ENCODE results near the gene SRGAP2C. TPM values are rescaled to one million over a fixed set of nuclear protein-coding genes. Genes with fewer than 3 reads are reported as not detected.
"Not testable (repeated sequence)": the region's sequence is repeated elsewhere in the genome, so short reads cannot be mapped to it uniquely, and the experiment has no call there.

Gene SRGAP2C
- total RNA-seq, 2 experiments from 2014 or later = 21.9 to 22.2 TPM

DNA sequence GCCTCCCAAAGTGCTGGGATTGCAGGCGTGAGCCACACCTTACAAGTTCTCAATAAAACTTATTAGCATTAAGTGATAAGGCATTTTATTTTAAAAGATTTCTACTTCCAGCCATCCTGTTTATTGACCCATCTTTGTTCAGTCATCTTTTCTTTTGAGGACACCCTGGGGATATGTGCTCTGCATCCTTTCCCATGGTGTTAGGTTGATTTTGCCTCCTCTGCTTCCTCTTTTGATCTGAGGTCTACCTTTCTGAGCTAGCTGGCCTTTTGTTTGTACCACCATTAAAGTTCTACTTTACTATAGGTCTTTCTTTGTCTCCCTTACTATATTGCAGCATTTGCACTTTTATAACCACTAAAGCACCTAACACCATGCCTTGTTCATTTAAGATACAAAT lies 136.9 kb downstream of the SRGAP2C start:
- POLR2A ChIA-PET, CTCF ChIA-PET: not testable (repeated sequence)

GRCh38 chr1:121324726-121325125 lies 140.0 kb downstream of the SRGAP2C start:
- CTCF ChIA-PET, POLR2A ChIA-PET: not testable (repeated sequence)

GRCh38 chr1:121332141-121332540 lies 147.4 kb downstream of the SRGAP2C start:
- POLR2A ChIA-PET, CTCF ChIA-PET: not testable (repeated sequence)

DNA sequence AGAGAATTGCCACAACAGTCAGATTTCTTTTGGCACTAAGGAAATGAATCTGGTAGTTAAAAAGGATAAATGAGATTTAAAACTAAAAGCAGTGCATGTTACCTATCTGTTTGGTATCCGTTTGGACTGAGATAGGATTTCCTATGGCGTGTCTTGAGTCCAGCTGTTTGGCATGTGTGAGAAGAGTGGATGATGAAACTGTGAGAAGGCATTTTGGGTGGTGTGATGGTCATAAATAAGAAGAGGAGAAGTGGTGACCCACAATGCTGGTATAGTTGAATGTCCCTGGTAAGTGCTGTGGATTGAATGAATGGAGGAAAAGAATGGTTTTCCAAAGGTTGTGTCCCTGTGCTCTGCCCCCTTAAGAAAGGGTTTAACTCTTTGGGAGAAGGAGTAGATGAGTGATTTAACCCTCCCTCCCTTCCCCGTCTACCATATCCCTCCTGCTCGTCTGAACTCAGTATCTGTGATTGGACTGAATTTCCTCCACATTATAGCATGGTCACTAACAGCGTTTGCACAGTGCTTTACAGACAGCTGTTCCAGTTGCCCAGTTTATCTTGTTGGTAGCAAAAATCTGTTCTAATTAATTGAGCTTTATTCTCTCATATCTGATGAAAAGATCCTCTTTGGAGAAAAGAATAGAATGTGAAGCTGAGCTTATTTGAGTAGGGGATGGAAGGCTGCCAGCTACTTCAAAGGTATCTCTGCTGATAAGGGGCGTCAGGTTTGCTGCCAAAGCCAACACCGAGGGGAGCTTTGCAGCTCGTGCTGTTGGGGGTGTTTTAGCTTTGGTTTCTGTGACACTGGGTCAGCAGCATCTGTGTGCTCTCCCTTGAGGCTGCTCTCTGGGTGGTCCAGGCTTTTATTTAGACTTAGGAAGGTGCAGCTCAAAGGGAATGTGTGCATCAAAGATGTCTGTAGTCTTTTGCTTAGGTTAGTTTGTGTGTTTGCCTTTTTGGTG lies 148.1 kb downstream of the SRGAP2C start:
- CTCF ChIA-PET, POLR2A ChIA-PET: not testable (repeated sequence)

- POLR2A ChIA-PET, CTCF ChIA-PET: not testable (repeated sequence)
Observed at GRCh38 chr1:121337958-121338357, 153.2 kb downstream of the SRGAP2C start.

GRCh38 chr1:121339611-121340010 lies 154.8 kb downstream of the SRGAP2C start:
- POLR2A ChIA-PET, CTCF ChIA-PET: not testable (repeated sequence)

DNA sequence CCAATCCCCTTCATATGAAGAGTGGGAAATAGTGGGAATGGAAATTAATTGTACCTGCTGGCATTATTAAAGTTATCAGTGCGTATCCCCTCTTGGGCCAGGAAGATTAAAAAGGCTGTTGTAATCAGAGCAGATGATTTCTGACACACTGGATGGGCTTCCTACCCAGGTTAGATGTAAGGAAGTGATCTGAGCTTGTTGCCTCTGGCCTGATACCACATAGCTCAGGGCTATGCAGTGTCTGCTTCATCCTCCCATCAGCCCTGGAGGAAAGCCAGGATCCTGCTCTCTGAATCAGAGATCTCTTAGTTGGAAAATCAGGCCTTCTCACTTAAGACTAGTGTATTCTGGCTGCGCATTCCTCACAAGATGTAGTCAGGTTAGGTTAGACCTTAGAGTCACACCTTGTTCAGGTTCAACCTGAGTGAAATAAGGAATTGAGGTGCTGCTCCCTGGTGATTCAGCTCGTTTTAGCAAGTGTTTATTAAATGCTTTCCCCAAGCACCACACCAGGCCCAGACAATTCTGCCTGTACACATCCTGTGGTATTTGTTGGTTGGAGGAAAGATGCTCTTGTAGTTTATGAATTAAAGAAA lies 158.6 kb downstream of the SRGAP2C start:
- CTCF ChIA-PET, POLR2A ChIA-PET: not testable (repeated sequence)

GRCh38 chr1:121344355-121344754 lies 159.6 kb downstream of the SRGAP2C start:
- CTCF ChIA-PET = not testable (repeated sequence)

GRCh38 chr1:121346654-121347053 lies 161.9 kb downstream of the SRGAP2C start:
- CTCF ChIA-PET, POLR2A ChIA-PET: not testable (repeated sequence)

More at GRCh38 chr1:121344355-121344754, 159.6 kb downstream of the SRGAP2C start:
- POLR2A ChIA-PET = not testable (repeated sequence)

- CTCF ChIA-PET, POLR2A ChIA-PET: not testable (repeated sequence)
Observed at GRCh38 chr1:121347476-121347875, 162.7 kb downstream of the SRGAP2C start.

- CTCF ChIA-PET, POLR2A ChIA-PET: not testable (repeated sequence)
Observed at GRCh38 chr1:121348115-121348514, 163.3 kb downstream of the SRGAP2C start.

GRCh38 chr1:121349332-121349967 lies 164.7 kb downstream of the SRGAP2C start:
- CTCF ChIA-PET, POLR2A ChIA-PET: not testable (repeated sequence)

DNA sequence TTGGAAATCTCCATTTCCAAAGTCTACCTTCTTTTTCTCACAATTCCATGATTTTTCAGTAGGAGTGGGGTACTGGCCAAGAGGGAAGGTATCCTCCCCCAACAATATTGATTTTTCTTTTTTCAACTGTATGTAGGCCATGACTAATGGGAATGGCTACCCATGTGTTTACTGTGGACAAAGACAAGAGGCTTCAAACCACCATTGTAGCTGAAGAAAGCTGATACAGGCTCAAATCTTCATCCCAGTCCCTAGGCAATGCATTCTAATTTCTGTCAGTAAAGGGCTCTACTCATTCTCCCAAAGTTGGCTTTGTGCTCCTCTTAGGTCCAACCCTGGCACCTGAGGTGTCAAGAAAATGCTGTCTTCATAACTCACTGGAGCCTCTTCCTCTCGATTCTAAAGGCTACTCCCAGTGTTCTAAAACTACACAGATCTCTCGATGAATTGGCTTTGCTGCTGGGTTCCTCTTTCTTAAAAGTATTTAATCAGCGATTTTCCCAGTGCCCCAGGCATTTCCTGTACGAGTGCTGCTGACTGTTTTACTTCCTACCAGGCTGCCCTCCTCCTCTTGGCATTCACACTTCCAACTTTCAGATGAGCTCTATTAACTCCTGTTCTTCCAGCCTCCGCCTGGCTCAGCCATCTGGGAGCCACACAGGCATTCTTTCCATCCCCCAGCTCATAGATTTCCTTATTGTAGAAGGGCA lies 171.1 kb downstream of the SRGAP2C start:
- POLR2A ChIA-PET = not testable (repeated sequence)

DNA sequence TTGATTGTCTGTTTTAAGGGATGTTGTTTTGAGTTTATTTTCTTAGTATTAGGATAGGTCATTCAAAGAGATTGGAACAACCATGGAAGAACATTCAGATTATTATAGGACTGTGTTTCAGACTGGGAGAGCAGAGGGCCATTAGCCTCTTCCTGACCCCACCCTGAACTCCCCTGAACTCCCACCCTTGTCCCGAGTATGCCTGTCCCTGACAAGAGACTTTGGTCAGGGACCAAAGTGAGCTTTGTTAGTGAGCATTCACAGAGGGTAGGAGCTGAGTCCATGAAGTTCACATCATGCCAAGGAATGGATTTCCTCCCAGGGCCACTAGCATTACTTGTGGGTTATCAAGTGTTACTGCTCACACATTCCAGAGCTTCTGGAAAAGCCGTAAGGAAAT lies 172.0 kb downstream of the SRGAP2C start:
- CTCF ChIA-PET, POLR2A ChIA-PET: not testable (repeated sequence)

More for the DNA sequence above, 171.1 kb downstream of the SRGAP2C start:
- CTCF ChIA-PET = not testable (repeated sequence)

- CTCF ChIA-PET, POLR2A ChIA-PET: not testable (repeated sequence)
Observed at GRCh38 chr1:121360531-121360930, 175.8 kb downstream of the SRGAP2C start.

DNA sequence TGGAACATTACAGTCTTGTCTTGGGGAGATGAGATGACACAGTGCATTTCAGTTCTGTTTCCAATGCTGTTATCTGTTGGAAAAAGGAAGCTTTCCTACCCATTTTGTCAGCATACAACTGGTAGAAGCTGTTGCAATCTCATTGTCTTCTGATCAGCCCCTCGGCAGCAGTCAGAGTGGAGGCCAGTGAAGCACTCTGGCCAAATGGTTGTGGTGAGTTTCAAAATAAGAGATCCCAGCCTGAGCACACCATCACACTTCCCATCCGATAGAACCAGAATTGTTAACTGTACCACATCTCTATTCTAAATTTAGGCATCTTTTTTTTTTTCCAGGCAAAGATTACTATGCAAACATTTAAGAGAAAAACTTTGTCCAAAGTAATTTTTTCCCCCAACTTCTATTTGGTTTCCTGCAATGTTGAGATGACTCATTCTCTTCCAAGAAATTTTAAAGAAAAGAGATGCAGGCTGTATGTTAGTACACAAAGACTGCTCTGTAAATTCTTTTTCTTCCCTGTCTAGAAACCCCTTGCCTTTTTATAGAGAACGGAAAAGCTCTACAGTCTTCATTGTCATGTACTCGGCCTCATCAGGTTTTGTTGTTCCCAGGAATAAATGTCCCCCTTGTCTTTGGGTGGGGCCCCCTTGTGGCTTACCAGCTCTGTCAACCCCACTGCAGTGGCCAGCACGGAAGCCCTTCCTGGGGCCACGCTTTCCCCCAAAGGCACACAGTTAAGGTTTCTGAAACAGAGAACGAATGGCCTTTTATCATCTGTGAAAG lies 176.9 kb downstream of the SRGAP2C start:
- POLR2A ChIA-PET, CTCF ChIA-PET: not testable (repeated sequence)

- CTCF ChIA-PET, POLR2A ChIA-PET: not testable (repeated sequence)
Observed at GRCh38 chr1:121362234-121362883, 177.6 kb downstream of the SRGAP2C start.

DNA sequence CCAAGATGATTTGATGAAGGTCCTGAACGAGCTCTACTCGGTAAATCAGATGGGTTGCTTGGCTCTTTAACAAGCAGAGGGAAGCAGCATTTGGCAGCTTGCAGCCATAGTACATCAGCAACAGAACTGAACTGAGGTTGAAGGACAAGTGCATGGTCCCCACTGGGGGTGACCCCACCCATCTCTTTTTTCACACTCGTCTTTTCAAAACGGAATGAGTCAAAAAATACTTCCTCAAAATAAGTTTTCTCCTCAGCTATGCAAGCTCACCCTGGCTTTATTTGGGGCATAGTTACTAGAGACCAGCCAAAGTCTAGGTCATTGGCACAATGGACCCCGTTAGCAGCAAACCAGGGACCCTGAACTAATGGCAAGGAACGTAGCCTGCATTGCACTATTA lies 180.5 kb downstream of the SRGAP2C start:
- POLR2A ChIA-PET, CTCF ChIA-PET: not testable (repeated sequence)

GRCh38 chr1:121365723-121366122 lies 180.9 kb downstream of the SRGAP2C start:
- CTCF ChIA-PET, POLR2A ChIA-PET: not testable (repeated sequence)
